T-helper 22 cell (primary cell): Measurements from ENCODE around the gene CD82.
A peak's percentile ranks its signal among the peaks of the same experiment; 100 is the strongest.

ENCODE experiments used
- DNase-seq: peaks from one replicate; pipeline ENCODE4 v3.0.0-alpha.2; 2020; ENCODE audit warnings: low read depth

The CD82 gene

GRCh38 chr11:44618561-44619425 lies 53.3 kb downstream of the CD82 start:
- no peak for DNase-seq

- DNase-seq: no peak
Measured at GRCh38 chr11:44620328-44620725, 54.9 kb downstream of the CD82 start.

GRCh38 chr11:44621140-44621681 lies 55.7 kb downstream of the CD82 start:
- DNase-seq: peak; percentile 27

GRCh38 chr11:44621784-44622183 lies 56.3 kb downstream of the CD82 start:
- no peak for DNase-seq

DNA sequence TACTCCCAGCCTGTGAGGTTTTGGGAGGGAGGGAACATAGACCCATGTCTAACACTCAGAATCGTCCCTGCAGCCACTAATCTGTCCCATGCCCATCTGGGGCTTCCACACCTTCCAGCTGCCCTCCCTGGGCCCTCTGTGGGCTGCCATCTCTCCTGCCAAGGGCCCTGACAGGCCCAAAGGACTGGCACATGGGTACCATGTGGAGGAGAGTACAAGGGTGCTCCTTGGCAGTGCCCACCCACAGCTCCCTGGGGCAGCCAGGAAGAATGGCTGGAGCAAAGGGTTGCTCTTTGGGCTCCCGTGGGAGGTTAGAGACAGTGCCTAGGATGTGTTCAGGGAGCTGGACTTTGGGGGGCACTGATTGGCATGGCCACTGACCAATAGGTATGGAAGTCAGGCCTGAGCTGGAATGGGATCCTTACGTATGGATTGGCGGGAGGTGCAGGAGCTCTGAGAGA lies 56.8 kb downstream of the CD82 start:
- no peak for DNase-seq

DNA sequence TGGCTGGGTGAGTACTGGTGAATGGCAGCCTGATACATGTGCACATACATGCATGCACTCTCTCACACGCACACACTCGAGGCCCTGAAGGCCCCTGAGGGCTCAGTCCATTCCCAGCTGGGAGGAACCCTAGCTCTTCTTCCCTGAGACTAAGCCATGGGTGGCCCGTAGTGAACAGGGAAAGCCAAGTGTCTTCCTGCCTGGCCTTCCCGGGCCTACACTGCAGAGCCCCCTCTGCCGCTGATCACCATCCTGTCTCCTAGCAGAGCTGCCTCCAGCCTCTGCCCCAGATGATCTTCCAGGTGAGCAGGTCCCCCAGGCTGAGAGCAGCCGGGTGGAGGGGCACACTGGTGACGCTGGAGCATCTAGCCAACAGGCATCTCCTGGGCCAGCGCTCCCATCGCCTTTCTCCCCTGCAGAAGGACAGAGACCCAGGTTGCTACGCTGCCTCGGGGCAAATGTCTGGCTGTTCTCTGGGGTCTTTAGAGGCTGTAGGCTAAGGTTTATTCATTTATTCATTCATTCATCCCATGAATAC lies 57.3 kb downstream of the CD82 start:
- DNase-seq: no peak

DNA sequence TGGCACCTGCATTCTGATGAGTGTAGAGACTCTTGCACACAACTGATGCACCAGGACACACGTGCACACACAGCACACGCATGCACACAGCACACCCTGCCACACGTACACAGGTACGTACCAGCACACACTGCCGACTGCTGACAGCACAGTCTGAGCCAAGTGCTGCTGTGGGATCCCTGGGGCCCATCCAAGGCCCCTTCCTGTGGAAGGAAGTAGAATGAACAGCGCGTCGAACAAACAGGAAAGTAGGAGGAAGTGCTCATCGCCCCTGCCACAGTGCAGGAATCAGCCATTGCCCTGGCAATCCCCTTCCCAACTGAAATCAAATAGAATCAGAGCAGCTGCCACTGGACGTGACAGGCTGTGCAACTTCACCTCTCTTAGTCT lies 57.9 kb downstream of the CD82 start:
- DNase-seq: no peak

- DNase-seq: no peak
Measured at GRCh38 chr11:44623731-44624491, 58.4 kb downstream of the CD82 start.

GRCh38 chr11:44624761-44625221 lies 59.3 kb downstream of the CD82 start:
- DNase-seq: no peak

GRCh38 chr11:44625759-44626523 lies 60.5 kb downstream of the CD82 start:
- DNase-seq: no peak

- DNase-seq: no peak
Measured at GRCh38 chr11:44626645-44627044, 61.2 kb downstream of the CD82 start.

DNA sequence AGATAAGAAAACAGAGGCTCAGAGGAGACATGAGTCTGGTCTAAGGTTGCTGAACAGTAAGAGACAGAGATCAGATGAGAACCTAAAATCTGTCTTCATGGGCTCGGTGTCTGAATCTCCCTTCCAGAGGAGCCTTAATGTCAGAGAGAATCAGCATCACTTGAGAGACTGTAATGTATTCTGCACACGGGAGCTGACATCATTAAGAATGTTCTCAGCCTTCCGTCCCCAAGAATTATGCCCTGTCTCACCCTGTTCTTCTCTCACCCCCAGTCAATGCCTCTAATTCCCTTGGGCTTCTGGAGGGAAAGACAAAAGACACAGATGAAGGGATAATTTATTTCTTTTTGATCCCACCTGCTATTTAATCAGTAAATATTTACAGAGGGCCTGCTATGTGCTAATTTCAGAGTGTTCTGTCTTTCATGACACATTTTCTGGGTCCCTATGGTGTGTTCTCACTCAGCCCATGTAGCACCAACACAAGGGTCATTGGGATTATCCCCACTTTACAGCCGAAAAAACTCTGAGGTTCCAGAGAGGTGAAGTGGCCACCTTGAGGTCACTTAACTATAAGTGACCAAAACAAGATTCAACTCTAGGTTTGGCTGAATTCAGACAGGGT lies 61.8 kb downstream of the CD82 start:
- no peak for DNase-seq

GRCh38 chr11:44627911-44628729 lies 62.7 kb downstream of the CD82 start:
- DNase-seq: no peak

DNA sequence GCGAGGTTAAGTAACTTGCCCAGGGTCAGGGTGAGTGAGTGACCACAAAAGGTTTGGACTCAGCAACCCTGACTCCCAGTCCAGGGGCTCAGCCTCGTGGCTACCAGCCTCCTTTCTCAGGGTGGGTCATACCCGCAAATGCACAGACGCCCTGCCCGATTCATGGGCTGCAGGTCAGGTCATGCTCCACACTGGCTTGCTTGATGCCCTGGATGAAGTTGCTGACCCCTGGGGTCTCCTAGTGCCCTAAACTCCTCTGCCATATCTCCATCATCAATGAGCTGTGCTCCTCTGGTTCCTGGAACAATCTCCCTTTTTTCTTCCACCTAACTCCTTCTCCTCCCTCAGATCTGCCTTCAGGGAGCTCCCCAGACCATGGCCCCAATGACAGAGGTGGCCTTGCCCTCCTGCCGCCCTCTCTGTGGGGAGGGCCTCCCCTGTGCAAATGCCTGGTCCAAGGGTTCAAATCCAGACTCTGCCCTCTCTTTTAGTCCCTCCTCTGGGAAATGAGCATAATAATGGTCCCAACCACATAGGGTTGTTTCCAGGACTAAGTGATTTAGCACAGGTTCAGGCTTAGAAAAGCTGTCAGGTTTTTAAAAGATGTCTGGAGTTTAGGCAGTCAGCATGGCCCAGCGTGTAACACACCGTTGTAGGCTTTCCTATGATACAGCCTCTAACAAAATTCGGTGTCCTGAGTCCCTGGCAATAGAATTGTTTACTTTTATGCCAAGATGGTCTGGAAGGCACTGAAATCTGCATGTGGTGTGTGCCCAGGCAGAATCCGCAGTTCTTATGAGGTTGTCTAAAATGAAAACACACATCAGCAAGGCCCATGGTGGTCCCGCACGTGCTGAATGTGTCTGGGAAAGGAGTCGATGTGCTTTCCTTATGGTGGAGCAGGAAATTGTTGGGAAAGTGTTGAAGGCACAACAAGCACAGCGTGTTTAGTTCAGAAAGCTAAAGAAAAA lies 63.6 kb downstream of the CD82 start:
- no peak for DNase-seq

DNA sequence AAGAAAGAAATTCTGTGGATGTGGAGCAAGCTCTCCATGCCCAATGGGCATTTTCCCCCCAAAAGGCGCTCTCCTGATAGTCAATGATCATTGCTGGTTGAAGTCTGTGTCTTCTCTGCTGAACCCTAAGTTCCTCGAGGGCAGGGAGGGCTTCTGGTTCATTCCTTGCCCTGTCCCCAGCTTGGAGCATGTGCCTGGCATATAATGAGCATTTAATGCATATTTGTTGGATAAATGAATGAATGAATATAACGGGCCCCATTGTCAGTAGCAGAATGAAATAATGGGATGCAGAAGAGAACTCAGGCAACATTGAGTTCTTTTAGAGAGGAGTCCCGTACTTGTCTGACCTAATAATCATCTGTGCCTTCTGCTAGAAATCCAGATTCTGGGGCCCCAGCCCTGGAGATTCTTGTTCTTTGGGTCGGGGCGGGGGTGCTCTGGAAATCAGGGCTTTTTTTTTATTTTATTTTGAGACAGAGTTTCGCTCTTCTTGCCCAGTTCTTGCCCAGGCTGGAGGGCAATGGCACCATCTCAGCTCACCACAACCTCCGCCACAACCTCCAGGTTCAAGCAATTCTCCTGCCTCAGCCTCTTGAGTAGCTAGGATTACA lies 64.4 kb downstream of the CD82 start:
- DNase-seq: no peak

DNA sequence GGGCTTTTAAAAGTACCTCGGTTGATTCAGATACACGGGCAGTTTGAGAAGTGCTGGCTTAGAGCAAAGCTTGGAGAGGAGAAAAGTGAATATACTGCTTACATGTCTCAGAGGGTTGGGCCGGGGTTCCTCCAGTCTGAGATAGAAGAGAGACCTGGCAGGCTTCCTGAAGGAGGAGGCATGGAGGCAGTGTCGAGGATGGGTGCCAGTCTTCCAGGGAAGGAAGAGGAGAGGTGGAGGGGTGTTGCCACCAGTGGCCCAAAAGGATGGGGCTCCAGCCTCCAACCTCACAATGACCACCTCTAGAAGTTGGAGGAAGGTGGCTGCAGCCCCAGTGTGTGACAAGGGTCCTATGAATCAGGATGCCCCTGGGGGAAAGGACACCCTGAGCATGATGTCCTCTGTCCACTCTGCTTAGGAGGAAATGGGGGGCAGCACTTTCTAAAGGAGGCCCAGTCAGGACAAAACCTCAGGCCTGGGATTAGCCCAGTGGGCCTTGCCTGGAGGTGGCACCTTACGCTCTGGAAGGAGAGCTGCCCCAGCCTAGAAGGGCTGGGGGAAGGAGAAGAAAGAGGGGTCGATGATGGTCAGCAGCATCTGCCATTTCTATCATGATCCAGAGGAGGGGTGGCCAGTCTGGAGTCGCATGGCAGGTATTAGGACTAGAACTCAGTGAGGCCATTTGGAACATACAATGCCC lies 65.2 kb downstream of the CD82 start:
- DNase-seq: no peak

- DNase-seq: no peak
Measured at GRCh38 chr11:44631831-44632230, 66.4 kb downstream of the CD82 start.

DNA sequence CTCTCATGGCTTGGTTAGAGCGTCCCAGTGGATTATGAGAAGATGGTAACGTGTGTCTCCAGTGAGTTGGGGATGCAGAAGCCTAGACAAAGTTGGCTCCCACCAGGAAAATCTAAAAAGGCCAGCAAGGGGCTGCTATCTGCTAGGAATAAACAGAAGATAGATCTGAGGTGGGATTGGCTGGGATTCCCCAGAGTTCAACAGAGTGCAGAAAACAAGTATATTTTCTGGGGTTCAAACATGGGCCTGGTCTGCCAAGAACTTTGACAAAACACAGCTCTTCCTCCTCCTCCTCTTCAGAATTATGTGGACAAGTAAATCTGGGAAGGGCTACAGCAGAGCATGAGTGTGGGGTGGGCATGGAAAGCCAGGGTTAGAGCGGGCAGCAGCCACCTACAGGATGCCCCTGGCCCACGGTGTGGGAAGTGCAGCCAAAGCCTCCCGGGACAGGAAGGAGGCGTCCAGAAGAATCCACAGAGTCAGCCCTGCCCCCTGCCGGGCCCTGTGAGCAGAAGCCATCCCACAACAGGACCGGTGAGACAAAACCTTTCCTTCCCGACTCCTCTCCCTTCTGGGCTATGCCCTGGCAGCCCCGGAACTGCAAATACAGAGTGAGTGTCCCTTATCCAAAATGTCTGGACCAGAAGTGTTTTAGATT lies 67.1 kb downstream of the CD82 start:
- DNase-seq: no peak
